ENCODE data around the gene SMO.

SMO gene

DNA sequence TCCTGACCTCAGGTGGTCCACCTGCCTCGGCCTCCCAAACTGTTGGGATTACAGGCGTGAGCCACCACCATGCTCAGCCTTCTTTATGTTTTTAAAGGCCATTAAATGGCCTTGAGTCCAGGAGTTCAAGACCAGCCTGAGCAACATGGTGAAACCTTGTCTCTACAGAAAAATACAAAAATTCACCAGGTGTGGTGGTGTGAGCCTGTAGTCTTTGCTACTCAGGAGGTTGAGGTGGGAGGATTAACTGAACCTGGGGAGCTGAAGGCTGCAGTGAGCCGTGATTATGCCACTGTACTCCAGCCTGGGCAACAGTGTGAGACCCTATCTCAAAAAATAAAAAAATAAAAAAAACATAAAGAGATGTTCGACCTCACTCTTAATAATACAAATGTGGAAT, 11.0 kb downstream of the SMO start:
- no peak for DNase-seq (ENCODE audit: low read depth)
- no peak overlapping the region for H3K4me3 ChIP-seq (ENCODE audit: low read length)
- TF ChIP-seq, protein P1, sequence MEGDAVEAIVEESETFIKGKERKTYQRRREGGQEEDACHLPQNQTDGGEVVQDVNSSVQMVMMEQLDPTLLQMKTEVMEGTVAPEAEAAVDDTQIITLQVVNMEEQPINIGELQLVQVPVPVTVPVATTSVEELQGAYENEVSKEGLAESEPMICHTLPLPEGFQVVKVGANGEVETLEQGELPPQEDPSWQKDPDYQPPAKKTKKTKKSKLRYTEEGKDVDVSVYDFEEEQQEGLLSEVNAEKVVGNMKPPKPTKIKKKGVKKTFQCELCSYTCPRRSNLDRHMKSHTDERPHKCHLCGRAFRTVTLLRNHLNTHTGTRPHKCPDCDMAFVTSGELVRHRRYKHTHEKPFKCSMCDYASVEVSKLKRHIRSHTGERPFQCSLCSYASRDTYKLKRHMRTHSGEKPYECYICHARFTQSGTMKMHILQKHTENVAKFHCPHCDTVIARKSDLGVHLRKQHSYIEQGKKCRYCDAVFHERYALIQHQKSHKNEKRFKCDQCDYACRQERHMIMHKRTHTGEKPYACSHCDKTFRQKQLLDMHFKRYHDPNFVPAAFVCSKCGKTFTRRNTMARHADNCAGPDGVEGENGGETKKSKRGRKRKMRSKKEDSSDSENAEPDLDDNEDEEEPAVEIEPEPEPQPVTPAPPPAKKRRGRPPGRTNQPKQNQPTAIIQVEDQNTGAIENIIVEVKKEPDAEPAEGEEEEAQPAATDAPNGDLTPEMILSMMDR (IDR thresholded peaks at IDR 0.05; ENCODE audit: insufficient read depth, low read depth, low read length, missing control alignments): no peak

DNA sequence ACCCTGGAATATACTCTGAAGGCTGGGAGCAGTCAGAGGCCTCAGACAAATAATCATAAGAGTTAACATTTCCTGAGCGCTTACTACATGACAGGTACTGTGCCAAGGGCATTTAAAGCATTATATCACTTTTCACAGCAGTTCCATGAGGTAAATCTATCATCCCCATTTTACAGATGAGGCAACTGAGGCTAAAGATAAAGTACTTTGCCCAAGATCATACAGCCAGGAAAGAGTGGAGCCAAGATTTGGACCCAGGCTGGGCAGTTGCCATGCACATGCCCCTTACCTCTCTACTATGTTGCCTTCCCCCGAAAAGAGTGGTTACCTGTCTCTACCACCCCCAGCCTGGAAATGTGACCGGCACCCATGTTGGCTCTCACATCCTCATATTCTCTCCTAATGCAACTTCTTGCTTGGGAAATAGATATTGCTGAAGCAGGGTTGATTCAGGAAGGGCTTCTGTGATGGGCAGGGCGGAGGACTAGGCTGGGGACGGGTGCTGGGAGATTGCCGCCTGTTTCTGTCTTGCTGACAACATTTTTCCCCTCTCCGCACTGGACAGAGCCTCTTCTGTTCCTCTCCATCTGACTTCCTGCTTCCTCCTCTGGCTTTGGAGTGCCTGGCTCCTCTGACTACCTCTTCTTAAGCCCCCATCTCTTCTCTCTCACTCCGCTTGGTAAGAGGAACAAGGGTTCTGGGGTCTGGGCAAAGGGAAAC, 13.8 kb downstream of the SMO start:
- H3K4me3 ChIP-seq (ENCODE audit: low read length): no peak overlapping the region
- TF ChIP-seq, protein P1 (IDR thresholded peaks at IDR 0.05; ENCODE audit: insufficient read depth, low read depth, low read length, missing control alignments): no peak
- no peak for DNase-seq (ENCODE audit: low read depth)

DNA sequence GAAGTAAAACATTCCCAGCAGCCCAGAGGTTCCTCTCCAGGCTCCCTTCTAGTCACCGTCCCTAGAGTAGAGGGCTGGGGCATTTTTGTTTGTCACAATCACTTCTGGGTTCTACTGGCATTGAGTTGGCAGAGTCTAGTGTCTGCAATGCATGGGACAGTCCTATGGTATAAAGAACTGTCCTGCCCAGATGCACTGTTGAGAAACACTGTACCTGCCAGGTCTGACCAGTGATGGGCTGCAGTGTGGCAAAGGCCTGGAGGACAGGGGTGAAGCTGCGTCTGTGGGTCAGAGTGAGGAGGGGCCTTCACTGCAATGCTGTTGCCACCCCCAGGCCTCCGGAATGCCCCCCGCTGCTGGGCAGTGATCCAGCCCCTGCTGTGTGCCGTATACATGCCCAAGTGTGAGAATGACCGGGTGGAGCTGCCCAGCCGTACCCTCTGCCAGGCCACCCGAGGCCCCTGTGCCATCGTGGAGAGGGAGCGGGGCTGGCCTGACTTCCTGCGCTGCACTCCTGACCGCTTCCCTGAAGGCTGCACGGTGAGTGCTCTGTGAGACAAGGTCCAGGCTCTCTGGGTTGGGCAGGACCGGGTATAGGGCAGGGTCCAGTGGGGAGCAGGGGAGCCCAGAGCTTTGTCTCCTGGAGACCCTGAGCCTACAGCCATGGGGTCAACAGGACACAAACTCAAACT, 14.8 kb downstream of the SMO start:
- no peak overlapping the region for H3K4me3 ChIP-seq (ENCODE audit: low read length)
- DNase-seq (ENCODE audit: low read depth): no peak
- TF ChIP-seq, protein P1 (IDR thresholded peaks at IDR 0.05; ENCODE audit: insufficient read depth, low read depth, low read length, missing control alignments): no peak

DNA sequence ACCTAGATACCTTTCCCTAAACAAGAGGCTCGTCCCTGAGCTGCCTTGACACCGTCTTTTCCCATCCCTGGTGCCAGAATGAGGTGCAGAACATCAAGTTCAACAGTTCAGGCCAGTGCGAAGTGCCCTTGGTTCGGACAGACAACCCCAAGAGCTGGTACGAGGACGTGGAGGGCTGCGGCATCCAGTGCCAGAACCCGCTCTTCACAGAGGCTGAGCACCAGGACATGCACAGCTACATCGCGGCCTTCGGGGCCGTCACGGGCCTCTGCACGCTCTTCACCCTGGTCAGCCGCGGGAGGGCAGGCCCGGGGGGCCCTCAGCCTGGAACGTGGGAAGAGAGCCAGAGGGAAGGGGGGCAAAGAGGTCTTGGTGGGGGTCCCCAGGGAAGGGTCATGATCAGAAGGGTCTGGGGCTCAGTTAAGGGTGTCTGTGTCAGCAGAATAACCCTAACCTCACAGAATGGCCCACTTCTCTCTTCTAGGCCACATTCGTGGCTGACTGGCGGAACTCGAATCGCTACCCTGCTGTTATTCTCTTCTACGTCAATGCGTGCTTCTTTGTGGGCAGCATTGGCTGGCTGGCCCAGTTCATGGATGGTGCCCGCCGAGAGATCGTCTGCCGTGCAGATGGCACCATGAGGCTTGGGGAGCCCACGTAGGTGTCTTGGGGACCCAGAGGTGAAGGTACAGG, 16.8 kb downstream of the SMO start:
- TF ChIP-seq, protein P1 (IDR thresholded peaks at IDR 0.05; ENCODE audit: insufficient read depth, low read depth, low read length, missing control alignments): no peak
- no peak for DNase-seq (ENCODE audit: low read depth)
- H3K4me3 ChIP-seq (ENCODE audit: low read length): no peak overlapping the region

DNA sequence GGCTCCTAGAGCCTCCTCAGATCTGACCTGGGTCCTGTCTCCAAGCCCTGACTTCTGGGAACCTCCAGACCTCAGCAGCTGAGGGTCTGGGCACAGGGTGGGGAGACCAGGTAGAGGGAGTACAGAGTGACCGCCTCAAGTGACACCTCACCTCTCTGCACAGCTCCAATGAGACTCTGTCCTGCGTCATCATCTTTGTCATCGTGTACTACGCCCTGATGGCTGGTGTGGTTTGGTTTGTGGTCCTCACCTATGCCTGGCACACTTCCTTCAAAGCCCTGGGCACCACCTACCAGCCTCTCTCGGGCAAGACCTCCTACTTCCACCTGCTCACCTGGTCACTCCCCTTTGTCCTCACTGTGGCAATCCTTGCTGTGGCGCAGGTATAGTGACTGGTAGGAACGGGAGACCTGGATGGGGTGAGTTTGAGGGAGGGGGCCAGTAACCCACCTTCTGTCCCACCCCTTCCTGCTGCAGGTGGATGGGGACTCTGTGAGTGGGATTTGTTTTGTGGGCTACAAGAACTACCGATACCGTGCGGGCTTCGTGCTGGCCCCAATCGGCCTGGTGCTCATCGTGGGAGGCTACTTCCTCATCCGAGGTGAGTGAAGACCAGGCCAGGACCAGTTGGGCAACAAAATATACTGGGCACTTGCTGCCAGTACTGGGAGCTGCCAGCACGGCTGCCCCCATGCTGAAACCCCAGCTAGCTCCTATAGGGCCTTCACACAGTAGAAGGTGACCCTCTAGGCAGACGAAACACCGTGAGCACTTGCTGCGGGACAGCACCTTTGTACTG, 17.8 kb downstream of the SMO start:
- H3K4me3 ChIP-seq (ENCODE audit: low read length): no peak overlapping the region
- no peak for DNase-seq (ENCODE audit: low read depth)
- TF ChIP-seq, protein P1 (IDR thresholded peaks at IDR 0.05; ENCODE audit: insufficient read depth, low read depth, low read length, missing control alignments): no peak

DNA sequence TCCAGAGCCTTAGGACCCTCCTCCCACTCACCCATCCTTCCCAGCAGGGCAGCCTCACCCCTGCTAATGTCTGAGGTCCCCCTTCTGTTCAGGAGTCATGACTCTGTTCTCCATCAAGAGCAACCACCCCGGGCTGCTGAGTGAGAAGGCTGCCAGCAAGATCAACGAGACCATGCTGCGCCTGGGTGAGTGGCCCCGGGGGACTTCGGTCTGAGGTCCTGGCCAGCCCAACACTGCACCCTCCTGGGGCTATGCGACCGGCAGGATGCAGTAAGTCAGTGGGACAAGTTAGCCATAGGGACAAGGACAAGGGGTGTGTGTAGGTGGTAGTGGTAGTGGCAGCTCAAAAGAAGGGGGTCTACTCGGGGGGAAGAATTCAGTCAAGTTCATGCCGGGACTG, 20.2 kb downstream of the SMO start:
- TF ChIP-seq, protein P1 (IDR thresholded peaks at IDR 0.05; ENCODE audit: insufficient read depth, low read depth, low read length, missing control alignments): no peak
- DNase-seq (ENCODE audit: low read depth): no peak
- no peak overlapping the region for H3K4me3 ChIP-seq (ENCODE audit: low read length)
